ENCODE results near the gene APBB2.

APBB2 gene

DNA sequence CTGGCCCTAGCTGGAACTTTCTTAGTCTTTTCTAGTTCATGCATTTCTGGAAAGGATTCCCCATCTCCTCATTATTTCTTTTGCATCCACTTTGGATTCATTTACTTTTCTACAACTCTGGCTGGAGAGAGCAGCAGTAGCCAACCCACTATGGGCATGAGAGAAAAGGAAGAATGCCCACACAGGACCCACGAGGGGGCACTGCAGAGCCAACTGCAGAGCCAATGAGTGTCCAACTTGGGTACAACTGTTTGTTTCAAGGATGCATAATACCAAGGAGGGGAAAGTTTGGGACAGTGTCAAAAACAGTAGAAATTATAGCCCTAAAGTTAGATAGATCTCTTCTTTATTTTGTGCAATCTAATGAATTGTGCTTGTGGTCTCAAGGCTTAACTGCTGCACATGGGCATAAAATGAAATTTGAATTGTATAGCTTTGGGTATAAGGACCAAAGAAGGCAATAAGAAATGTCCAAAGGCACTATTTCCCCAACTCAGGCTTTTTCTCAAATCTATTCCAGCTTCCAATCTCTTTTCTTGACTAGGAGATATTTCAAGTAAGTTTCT, 233.9 kb downstream of the APBB2 start:
- Histone ChIP-seq H2BK15ac (ENCODE audit: low read depth, poor library complexity, severe bottlenecking) (no peak overlapping the region), H4K91ac (ENCODE audit: low read length) (no peak overlapping the region), H2BK12ac (ENCODE audit: low read length in 2 of 2) (no peak overlapping the region), H2AK5ac (ENCODE audit: low read length, severe bottlenecking) (no peak overlapping the region), H3K14ac (ENCODE audit: low read length in 2 of 2) (no peak overlapping the region), H3K9me3 (ENCODE audit: control insufficient read depth, low read length) (no peaks in the 10 kb centered on the region), H4K8ac (ENCODE audit: low read length) (no peak overlapping the region), H3K27me3 (ENCODE audit: control insufficient read depth in 1 of 2, insufficient read depth in 1 of 2, low read length in 2 of 2) (no peaks in the 10 kb centered on the region), H3K79me1 (replicated peaks; ENCODE audit: low read length, poor library complexity, severe bottlenecking) (peaks cover 26% of the 10 kb centered on the region), H3K23ac (ENCODE audit: low read length in 2 of 2) (no peak overlapping the region), H3K36me3 (ENCODE audit: control insufficient read depth in 1 of 2, insufficient read depth in 2 of 2, low read depth in 1 of 2, low read length in 2 of 2) (peaks cover 0 to 3% of the 10 kb centered on the region in 2 experiments), H3K9ac (ENCODE audit: low read length) (no peak overlapping the region), H3K4me1 (ENCODE audit: control insufficient read depth, insufficient read depth, low read depth, low read length) (peaks cover 3% of the 10 kb centered on the region), H3K27ac (ENCODE audit: low read length, poor library complexity, severe bottlenecking) (no peak overlapping the region), H3K18ac (ENCODE audit: low read depth in 1 of 2, low read length in 2 of 2) (no peak overlapping the region), H2AFZ (ENCODE audit: low read depth, low read length) (no peak overlapping the region), H3K4me2 (ENCODE audit: low read length, poor library complexity, severe bottlenecking) (no peak overlapping the region), H2BK5ac (ENCODE audit: low read depth, low read length, poor library complexity, severe bottlenecking) (no peak overlapping the region), H3K4ac (ENCODE audit: low read depth in 1 of 2, low read length in 2 of 2) (no peak overlapping the region), H3K4me3 (ENCODE audit: insufficient read depth in 1 of 2, low read depth in 1 of 2, low read length in 2 of 2) (no peak overlapping the region), H2BK120ac (ENCODE audit: low read depth, low read length) (no peak overlapping the region)
- 15% methylated on average over 1 of the region's 1 CpG for WGBS
- peak; percentile 37 for DNase-seq

DNA sequence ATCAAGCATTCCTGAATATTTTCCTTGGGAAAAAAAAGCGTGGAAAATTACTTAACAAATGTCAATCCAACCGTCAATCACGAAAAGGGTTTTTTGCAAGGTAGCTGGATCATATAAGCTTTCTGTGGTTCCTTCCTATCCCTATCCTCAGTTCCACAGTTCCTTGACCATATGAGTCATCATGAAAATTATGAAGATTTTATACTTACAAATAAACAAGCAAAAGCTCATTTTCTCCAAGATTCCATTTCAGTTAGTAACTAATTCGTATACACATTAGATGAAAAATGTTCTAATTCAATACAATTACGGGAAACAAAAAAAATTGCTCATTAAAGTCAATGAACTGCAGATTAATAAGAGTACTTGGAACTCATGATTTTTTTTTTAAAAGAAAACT, 235.8 kb downstream of the APBB2 start:
- Histone ChIP-seq H2AK5ac (ENCODE audit: low read length, severe bottlenecking) (no peak overlapping the region), H2BK12ac (ENCODE audit: low read length in 2 of 2) (no peak overlapping the region), H4K91ac (ENCODE audit: low read length) (no peak overlapping the region), H2BK120ac (ENCODE audit: low read depth, low read length) (no peak overlapping the region), H3K4me1 (ENCODE audit: control insufficient read depth, insufficient read depth, low read depth, low read length) (peaks cover 1% of the 10 kb centered on the region), H3K79me1 (replicated peaks; ENCODE audit: low read length, poor library complexity, severe bottlenecking) (peaks cover 30% of the 10 kb centered on the region), H3K9me3 (ENCODE audit: control insufficient read depth, low read length) (no peaks in the 10 kb centered on the region), H3K9ac (ENCODE audit: low read length) (no peak overlapping the region), H3K27me3 (ENCODE audit: control insufficient read depth in 1 of 2, insufficient read depth in 1 of 2, low read length in 2 of 2) (no peaks in the 10 kb centered on the region), H2BK5ac (ENCODE audit: low read depth, low read length, poor library complexity, severe bottlenecking) (no peak overlapping the region), H3K4me2 (ENCODE audit: low read length, poor library complexity, severe bottlenecking) (no peak overlapping the region), H4K8ac (ENCODE audit: low read length) (no peak overlapping the region), H3K18ac (ENCODE audit: low read depth in 1 of 2, low read length in 2 of 2) (no peak overlapping the region), H3K36me3 (ENCODE audit: control insufficient read depth in 1 of 2, insufficient read depth in 2 of 2, low read depth in 1 of 2, low read length in 2 of 2) (peaks cover 0 to 3% of the 10 kb centered on the region in 2 experiments), H2BK15ac (ENCODE audit: low read depth, poor library complexity, severe bottlenecking) (no peak overlapping the region), H3K4me3 (ENCODE audit: insufficient read depth in 1 of 2, low read depth in 1 of 2, low read length in 2 of 2) (no peak overlapping the region), H3K27ac (ENCODE audit: low read length, poor library complexity, severe bottlenecking) (no peak overlapping the region), H3K4ac (ENCODE audit: low read depth in 1 of 2, low read length in 2 of 2) (no peak overlapping the region), H3K14ac (ENCODE audit: low read length in 2 of 2) (no peak overlapping the region), H3K23ac (ENCODE audit: low read length in 2 of 2) (no peak overlapping the region), H2AFZ (ENCODE audit: low read depth, low read length) (no peak overlapping the region)
- no peak for DNase-seq
- 90% methylated on average over 3 of the region's 5 CpGs for WGBS

DNA sequence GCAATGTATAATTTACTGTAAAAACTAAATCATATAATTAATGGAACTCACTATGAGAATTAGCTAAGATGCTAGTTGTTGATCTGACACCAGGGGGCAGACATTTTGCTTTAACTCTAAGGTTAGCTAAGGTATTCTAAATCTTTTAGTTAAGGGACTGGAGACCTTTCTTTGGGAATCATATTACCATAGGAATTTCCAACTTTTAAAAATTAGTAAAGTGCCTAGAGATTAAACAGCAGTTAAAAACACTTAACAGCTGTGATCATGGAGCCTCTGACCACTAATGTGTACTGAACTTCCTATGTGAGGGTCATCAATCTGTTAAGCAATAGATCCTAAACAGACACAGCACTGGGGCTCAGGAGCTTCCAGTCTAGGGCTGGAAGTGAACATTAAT, 238.0 kb downstream of the APBB2 start:
- Histone ChIP-seq H3K9me3 (ENCODE audit: control insufficient read depth, low read length) (no peaks in the 10 kb centered on the region), H3K27me3 (ENCODE audit: control insufficient read depth in 1 of 2, insufficient read depth in 1 of 2, low read length in 2 of 2) (no peaks in the 10 kb centered on the region), H3K9ac (ENCODE audit: low read length) (no peak overlapping the region), H2AFZ (ENCODE audit: low read depth, low read length) (no peak overlapping the region), H3K23ac (ENCODE audit: low read length in 2 of 2) (no peak overlapping the region), H3K36me3 (ENCODE audit: control insufficient read depth in 1 of 2, insufficient read depth in 2 of 2, low read depth in 1 of 2, low read length in 2 of 2) (peaks cover 0 to 3% of the 10 kb centered on the region in 2 experiments), H2BK12ac (ENCODE audit: low read length in 2 of 2) (no peak overlapping the region), H3K4me2 (ENCODE audit: low read length, poor library complexity, severe bottlenecking) (no peak overlapping the region), H3K4me1 (ENCODE audit: control insufficient read depth, insufficient read depth, low read depth, low read length) (peaks cover 1% of the 10 kb centered on the region), H2AK5ac (ENCODE audit: low read length, severe bottlenecking) (no peak overlapping the region), H4K91ac (ENCODE audit: low read length) (no peak overlapping the region), H3K18ac (ENCODE audit: low read depth in 1 of 2, low read length in 2 of 2) (peak overlapping the region in 1 of 2 experiments; percentile 21), H3K4me3 (ENCODE audit: insufficient read depth in 1 of 2, low read depth in 1 of 2, low read length in 2 of 2) (no peak overlapping the region), H4K8ac (ENCODE audit: low read length) (no peak overlapping the region), H3K79me1 (replicated peaks; ENCODE audit: low read length, poor library complexity, severe bottlenecking) (peaks cover 26% of the 10 kb centered on the region), H2BK120ac (ENCODE audit: low read depth, low read length) (no peak overlapping the region), H2BK5ac (ENCODE audit: low read depth, low read length, poor library complexity, severe bottlenecking) (no peak overlapping the region), H3K27ac (ENCODE audit: low read length, poor library complexity, severe bottlenecking) (peak overlapping the region; percentile 60), H3K4ac (ENCODE audit: low read depth in 1 of 2, low read length in 2 of 2) (peak overlapping the region in 1 of 2 experiments; percentile 21), H2BK15ac (ENCODE audit: low read depth, poor library complexity, severe bottlenecking) (no peak overlapping the region), H3K14ac (ENCODE audit: low read length in 2 of 2) (no peak overlapping the region)
- peak; percentile 77 for DNase-seq

- Histone ChIP-seq H3K79me1 (replicated peaks; ENCODE audit: low read length, poor library complexity, severe bottlenecking) (peaks cover 21% of the 10 kb centered on the region), H4K8ac (ENCODE audit: low read length) (no peak overlapping the region), H3K4ac (ENCODE audit: low read depth in 1 of 2, low read length in 2 of 2) (no peak overlapping the region), H2BK12ac (ENCODE audit: low read length in 2 of 2) (no peak overlapping the region), H2AK5ac (ENCODE audit: low read length, severe bottlenecking) (no peak overlapping the region), H3K23ac (ENCODE audit: low read length in 2 of 2) (no peak overlapping the region), H2BK5ac (ENCODE audit: low read depth, low read length, poor library complexity, severe bottlenecking) (no peak overlapping the region), H2AFZ (ENCODE audit: low read depth, low read length) (no peak overlapping the region), H3K4me1 (ENCODE audit: control insufficient read depth, insufficient read depth, low read depth, low read length) (peaks cover 1% of the 10 kb centered on the region), H3K9me3 (ENCODE audit: control insufficient read depth, low read length) (no peaks in the 10 kb centered on the region), H3K14ac (ENCODE audit: low read length in 2 of 2) (no peak overlapping the region), H2BK15ac (ENCODE audit: low read depth, poor library complexity, severe bottlenecking) (no peak overlapping the region), H3K4me2 (ENCODE audit: low read length, poor library complexity, severe bottlenecking) (no peak overlapping the region), H4K91ac (ENCODE audit: low read length) (no peak overlapping the region), H2BK120ac (ENCODE audit: low read depth, low read length) (no peak overlapping the region), H3K27me3 (ENCODE audit: control insufficient read depth in 1 of 2, insufficient read depth in 1 of 2, low read length in 2 of 2) (no peaks in the 10 kb centered on the region), H3K18ac (ENCODE audit: low read depth in 1 of 2, low read length in 2 of 2) (no peak overlapping the region), H3K27ac (ENCODE audit: low read length, poor library complexity, severe bottlenecking) (no peak overlapping the region), H3K4me3 (ENCODE audit: insufficient read depth in 1 of 2, low read depth in 1 of 2, low read length in 2 of 2) (no peak overlapping the region), H3K36me3 (ENCODE audit: control insufficient read depth in 1 of 2, insufficient read depth in 2 of 2, low read depth in 1 of 2, low read length in 2 of 2) (no peaks in the 10 kb centered on the region), H3K9ac (ENCODE audit: low read length) (no peak overlapping the region)
- WGBS = no CpG with 5 or more reads among the region's 1 CpG
- no peak for DNase-seq
Measured at GRCh38 chr4:40972722-40973121, 241.6 kb downstream of the APBB2 start.

Measured in mesenchymal stem cell (in vitro differentiated cells and primary cell).